C4-2B (cell line): Measurements from ENCODE around the gene WBP2.
"Not testable (repeated sequence)": the region's sequence is repeated elsewhere in the genome, so short reads cannot be mapped to it uniquely, and the experiment has no call there.

ENCODE experiments used
- H3K27ac ChIP-seq: fragments of 450-650 bp; 2 replicates; pipeline ENCODE4 v1.5.1; 2017
- ZFX ChIP-seq: fragments of 450-650 bp; IDR thresholded peaks from 2 replicates; pipeline ENCODE4 v1.6.1; 2017
- TF ChIP-seq, protein P1 (sequence below): fragments of 450-650 bp; conservative IDR thresholded peaks from 2 replicates; pipeline ENCODE4 v1.5.1; 2017; ENCODE audit warnings: mild to moderate bottlenecking

The WBP2 gene

DNA sequence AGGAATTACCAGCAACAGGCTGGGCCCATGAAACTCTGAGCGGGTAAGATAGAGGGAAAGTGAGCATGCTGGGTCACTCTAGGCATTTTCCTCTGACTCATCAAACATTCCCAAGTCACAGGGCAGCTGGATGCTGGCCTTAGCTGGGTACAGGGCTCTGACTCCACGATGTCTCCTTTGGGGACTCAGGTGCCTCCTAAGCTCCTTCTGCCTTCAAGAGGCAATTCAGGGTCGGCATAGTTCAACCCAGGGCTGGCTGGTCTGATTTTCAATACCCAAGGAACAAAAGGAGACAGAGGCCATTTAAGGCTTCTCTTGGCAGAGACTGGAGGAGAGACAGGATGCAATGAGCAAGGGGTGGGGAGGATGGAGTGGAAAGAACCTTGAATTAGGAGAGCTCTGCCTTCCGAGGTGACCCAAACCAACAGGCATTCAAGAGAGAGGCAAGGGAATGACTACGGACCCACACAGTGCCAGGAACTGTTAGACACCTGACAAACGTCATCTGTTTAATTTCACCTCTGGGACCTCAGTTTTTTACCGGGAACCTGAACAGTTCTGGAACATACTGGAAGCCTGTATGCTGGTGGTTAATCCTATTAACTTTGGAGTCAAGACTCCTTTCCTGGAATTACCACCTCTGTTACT is 910 bp downstream of the WBP2 start:
- TF ChIP-seq ZFX: no peak
- TF ChIP-seq, protein P1, sequence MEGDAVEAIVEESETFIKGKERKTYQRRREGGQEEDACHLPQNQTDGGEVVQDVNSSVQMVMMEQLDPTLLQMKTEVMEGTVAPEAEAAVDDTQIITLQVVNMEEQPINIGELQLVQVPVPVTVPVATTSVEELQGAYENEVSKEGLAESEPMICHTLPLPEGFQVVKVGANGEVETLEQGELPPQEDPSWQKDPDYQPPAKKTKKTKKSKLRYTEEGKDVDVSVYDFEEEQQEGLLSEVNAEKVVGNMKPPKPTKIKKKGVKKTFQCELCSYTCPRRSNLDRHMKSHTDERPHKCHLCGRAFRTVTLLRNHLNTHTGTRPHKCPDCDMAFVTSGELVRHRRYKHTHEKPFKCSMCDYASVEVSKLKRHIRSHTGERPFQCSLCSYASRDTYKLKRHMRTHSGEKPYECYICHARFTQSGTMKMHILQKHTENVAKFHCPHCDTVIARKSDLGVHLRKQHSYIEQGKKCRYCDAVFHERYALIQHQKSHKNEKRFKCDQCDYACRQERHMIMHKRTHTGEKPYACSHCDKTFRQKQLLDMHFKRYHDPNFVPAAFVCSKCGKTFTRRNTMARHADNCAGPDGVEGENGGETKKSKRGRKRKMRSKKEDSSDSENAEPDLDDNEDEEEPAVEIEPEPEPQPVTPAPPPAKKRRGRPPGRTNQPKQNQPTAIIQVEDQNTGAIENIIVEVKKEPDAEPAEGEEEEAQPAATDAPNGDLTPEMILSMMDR: no peak
- H3K27ac ChIP-seq: peak overlapping the region; percentile 80

DNA sequence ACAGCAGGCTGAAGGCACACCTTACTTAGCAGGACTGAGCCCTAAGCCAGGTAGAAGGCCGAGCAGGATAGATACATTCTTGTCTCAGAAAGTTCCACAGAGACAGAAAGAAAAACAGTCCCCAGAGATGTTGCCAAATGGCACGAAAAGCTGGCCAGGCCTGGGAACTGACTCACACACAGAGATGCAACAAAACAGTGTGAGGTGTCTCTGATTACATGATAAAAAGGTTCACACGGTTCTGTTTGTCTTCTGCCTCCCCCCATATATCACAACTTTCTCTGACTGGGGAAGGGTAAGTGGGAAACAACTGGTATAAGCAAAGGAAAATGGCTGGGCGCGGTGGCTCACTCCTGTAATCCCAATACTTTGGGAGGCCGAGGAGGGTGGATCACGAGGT is 1.7 kb downstream of the WBP2 start:
- no peak overlapping the region for H3K27ac ChIP-seq
- TF ChIP-seq, protein P1: no peak
- TF ChIP-seq ZFX: no peak

DNA sequence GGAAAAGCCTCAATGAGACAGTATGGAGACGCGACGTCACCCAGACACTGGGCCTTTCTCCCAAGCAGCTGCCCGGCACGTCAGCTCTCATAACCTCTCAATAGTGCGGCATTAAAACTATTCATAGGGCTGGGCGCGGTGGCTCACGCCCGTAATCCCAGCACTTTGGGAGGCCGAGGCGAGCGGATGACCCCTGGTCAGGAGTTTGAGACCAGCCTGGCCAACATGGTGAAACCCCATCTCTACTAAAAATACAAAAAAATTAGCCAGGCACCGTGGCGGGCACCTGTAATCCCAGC is 3.5 kb downstream of the WBP2 start:
- not testable (repeated sequence) for H3K27ac ChIP-seq

DNA sequence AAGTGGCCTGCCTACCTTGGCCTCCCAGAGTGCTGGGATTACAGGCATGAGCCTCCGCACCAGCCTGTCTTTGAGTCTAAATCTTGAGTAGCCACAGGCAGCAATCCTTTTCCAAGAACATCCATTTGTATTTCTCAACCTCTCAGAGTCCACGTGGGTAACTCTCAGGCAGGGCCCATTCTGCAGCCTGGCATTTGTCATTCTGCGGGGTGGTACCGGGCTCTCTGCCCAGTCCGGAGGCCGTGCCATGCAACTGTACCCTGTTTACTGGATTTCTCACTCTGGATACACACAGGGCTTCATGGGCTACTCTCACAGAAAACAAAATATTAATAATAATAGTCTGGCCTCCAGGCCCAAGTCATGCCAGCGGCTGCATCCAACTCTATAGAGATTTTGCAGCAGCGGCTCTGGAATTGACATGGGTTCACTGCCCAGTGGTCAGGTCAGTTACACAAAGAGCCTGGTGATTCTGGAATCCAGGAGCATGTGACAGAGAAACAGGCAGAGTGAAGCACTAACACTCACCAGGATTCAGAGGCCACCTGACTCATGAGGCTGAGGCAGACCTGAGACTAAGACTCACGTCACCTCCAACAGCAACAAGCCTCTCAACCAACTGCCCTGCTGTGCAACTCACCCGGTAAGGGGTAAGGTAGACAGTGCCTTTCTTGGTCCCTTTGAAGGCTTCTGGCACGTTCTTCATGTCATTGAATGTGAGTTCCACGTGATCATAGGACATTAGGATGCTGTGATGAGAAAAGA is 4.0 kb downstream of the WBP2 start:
- no peak for TF ChIP-seq ZFX
- TF ChIP-seq, protein P1: no peak
- H3K27ac ChIP-seq: no peak overlapping the region

DNA sequence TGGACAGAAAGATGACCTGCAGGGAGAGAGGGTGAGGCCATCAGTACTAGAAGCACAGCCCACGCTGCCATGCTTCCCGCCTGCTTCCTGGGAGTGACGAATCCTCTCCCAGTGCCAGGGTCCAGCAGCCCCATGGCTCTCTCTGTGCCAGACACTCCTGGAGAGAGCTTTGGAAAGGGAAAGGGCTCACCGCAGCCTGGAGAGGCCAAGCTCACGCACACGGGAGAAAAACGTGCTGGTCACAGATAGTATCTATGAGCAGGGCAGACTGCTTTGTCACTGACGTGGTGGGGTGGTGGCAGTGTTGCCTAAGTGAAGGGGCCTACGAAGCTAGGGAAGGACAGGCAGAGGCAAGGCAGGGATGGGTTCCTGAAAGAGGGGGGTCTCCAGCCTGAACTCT is 5.4 kb downstream of the WBP2 start:
- TF ChIP-seq ZFX: no peak
- TF ChIP-seq, protein P1: no peak
- H3K27ac ChIP-seq: no peak overlapping the region

DNA sequence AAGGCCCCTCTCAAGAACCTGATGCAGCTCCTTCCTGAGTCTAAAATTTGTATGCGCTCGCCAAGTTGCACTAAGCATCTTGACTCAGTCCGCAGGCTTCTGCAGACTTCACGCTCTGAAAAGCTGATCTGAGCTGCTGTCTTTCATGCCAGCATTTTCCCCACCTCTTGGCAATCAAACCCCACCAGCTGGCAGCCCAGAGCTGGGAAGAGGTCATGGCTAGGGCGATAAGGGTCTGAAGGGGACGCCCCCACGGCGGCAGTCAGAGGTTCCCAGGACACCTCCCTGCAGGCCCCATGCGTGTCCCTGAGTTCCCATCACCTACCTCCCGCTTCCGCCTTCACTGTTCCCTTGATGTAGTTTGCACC is 5.9 kb downstream of the WBP2 start:
- TF ChIP-seq, protein P1: no peak
- no peak for TF ChIP-seq ZFX
- no peak overlapping the region for H3K27ac ChIP-seq

DNA sequence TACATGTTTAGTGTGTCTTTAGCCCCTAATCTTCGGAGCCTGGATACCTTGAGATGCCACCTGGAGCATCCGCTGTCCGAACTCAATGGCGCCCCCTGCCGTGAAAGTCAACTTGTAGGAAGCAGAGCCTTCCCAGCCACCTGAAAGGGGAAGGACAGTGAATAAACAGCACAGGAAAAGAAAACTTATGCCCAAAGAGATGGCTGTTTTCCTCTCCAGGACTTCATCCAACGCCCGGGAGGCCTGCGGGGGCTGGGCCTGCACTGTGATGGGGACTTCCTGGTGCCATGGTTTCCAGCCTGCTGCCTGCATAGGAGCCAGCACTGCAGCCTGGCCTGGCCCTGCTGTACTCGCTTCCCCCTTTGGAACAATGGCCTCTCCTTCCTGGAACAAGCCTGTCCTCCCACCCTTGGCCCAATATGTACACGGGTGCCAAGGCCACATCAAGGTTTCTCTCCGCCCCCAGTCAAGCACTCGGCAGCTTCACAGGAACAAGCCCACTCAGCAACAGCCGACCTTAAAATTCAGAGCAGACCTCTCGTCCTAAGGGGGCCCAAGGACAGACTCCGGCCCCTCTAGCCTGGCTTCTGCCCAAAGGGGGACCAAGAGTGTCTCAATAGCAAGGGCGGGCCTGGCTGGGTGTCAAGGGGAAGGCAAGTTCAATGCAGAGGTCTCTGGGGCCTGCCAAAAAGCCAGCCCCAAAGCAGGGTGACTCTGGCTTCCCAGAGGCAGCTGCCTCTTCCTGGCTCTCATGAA is 6.4 kb downstream of the WBP2 start:
- H3K27ac ChIP-seq: no peak overlapping the region
- TF ChIP-seq ZFX: no peak
- TF ChIP-seq, protein P1: peak; percentile 90
